NB4 (cell line): ENCODE data around the gene KDM5B.

Source experiments
- MYC ChIP-seq: IDR thresholded peaks from 2 replicates; pipeline ENCODE4 v1.6.1; 2011; ENCODE audit warnings: low read depth, low read length
- POLR2A ChIP-seq: IDR thresholded peaks from 2 replicates; pipeline ENCODE4 v1.6.1; 2011; ENCODE audit warnings: mild to moderate bottlenecking; ENCODE audit not compliant: insufficient read length; ENCODE audit errors: extremely low read depth
- TF ChIP-seq, protein P1 (sequence below): IDR thresholded peaks from one replicate; pipeline ENCODE4 v1.5.1; 2012; ENCODE audit warnings: low read depth, low read length
- TF ChIP-seq, protein P2 (sequence below): IDR thresholded peaks from 2 replicates; pipeline ENCODE4 v1.6.1; 2011; ENCODE audit warnings: low read depth, low read length

DNA sequence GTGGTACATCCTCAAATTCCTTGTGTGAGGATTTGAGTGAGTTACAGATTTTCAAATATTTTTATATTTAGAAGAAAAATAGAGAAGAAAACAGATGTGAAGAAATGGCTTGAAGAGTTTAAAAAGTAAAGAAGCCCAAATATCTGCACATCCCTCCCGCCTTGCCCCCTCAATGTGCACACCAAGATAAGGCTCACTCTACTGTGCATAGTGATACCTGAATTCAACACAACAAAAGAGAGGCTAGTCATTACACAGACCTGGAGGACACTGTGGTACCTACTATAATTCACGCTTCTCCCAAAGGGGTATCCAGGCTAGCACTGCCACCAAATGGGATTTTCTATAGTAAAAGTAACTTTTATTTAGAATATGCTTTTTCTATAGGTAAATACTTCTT is 53.9 kb downstream of the KDM5B start:
- TF ChIP-seq, protein P1, sequence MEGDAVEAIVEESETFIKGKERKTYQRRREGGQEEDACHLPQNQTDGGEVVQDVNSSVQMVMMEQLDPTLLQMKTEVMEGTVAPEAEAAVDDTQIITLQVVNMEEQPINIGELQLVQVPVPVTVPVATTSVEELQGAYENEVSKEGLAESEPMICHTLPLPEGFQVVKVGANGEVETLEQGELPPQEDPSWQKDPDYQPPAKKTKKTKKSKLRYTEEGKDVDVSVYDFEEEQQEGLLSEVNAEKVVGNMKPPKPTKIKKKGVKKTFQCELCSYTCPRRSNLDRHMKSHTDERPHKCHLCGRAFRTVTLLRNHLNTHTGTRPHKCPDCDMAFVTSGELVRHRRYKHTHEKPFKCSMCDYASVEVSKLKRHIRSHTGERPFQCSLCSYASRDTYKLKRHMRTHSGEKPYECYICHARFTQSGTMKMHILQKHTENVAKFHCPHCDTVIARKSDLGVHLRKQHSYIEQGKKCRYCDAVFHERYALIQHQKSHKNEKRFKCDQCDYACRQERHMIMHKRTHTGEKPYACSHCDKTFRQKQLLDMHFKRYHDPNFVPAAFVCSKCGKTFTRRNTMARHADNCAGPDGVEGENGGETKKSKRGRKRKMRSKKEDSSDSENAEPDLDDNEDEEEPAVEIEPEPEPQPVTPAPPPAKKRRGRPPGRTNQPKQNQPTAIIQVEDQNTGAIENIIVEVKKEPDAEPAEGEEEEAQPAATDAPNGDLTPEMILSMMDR: no peak
- no peak for TF ChIP-seq POLR2A
- no peak for TF ChIP-seq MYC
- TF ChIP-seq, protein P2, sequence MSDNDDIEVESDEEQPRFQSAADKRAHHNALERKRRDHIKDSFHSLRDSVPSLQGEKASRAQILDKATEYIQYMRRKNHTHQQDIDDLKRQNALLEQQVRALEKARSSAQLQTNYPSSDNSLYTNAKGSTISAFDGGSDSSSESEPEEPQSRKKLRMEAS: no peak
